Measurements from ENCODE around the gene ANGEL1. TPM values are rescaled to one million over a fixed set of nuclear protein-coding genes. Genes with fewer than 3 reads are reported as not detected.

Gene ANGEL1
- 10 to 100 TPM; 17.0 to 19.8 TPM for total RNA-seq

- intact Hi-C loops (cut with micrococcal nuclease) = loop anchor here (1.0 to 2.0 kb wide), 4 partner anchors 32 to 662 kb away; partner anchors contain the start of genes CIPC, GPATCH2L and GSTZ1
- Mint-ChIP-seq H3K27me3 (ENCODE audit: low read depth) (no peaks in the 10 kb centered on the region), H3K36me3 (ENCODE audit: low read depth) (peaks cover 7% of the 10 kb centered on the region)
Measured at GRCh38 chr14:76812422-76813383, at the start of gene ANGEL1. Gene ANGEL1 (minus strand): TSS chr14:76812882. CDS start chr14:76812827, 55 bp downstream.

GRCh38 chr14:76861574-76862255 is 49.0 kb upstream of the ANGEL1 start:
- no peaks in the 10 kb centered on the region for H3K36me3 Mint-ChIP-seq (ENCODE audit: low read depth)
- H3K27ac Mint-ChIP-seq = no peak overlapping the region
- CTCF ChIA-PET = interaction anchor here (1.0 to 1.8 kb wide), 4 partner anchors 11 to 228 kb away, joined by 3 to 8 read pairs (median 6); no protein-coding TSS in a partner anchor
- no peak overlapping the region for H3K4me3 Mint-ChIP-seq
- H3K4me1 Mint-ChIP-seq (ENCODE audit: low read depth) = peaks cover 21% of the 10 kb centered on the region
- H3K27me3 Mint-ChIP-seq (ENCODE audit: low read depth) = no peaks in the 10 kb centered on the region
- no peak for DNase-seq
- intact Hi-C loops (cut with micrococcal nuclease) = no loop called here
- no peaks in the 10 kb centered on the region for H3K9me3 Mint-ChIP-seq

More at GRCh38 chr14:76812422-76813383, at the start of gene ANGEL1:
- DNase-seq = peak; percentile 97
- CTCF ChIA-PET = interaction anchor here (0.6 to 2.9 kb wide), 6 partner anchors 11 to 105 kb away, joined by 4 to 20 read pairs (median 5); no protein-coding TSS in a partner anchor
- H3K9me3 Mint-ChIP-seq = no peaks in the 10 kb centered on the region
- peak within 1 kb of the TSS; percentile 81 for H3K27ac Mint-ChIP-seq
- H3K4me3 Mint-ChIP-seq = peak within 1 kb of the TSS; percentile 91
- peaks cover 24% of the 10 kb centered on the region for H3K4me1 Mint-ChIP-seq (ENCODE audit: low read depth)

GRCh38 chr14:76856769-76857168 is 44.1 kb upstream of the ANGEL1 start:
- intact Hi-C loops (cut with micrococcal nuclease) = no loop called here
- no peaks in the 10 kb centered on the region for H3K9me3 Mint-ChIP-seq
- H3K27ac Mint-ChIP-seq = no peak overlapping the region
- H3K4me3 Mint-ChIP-seq = no peak overlapping the region
- H3K36me3 Mint-ChIP-seq (ENCODE audit: low read depth) = no peaks in the 10 kb centered on the region
- H3K27me3 Mint-ChIP-seq (ENCODE audit: low read depth) = no peaks in the 10 kb centered on the region
- DNase-seq = no peak
- no peaks in the 10 kb centered on the region for H3K4me1 Mint-ChIP-seq (ENCODE audit: low read depth)
- CTCF ChIA-PET = interaction anchor here (1.5 kb wide), 1 partner anchor 214 kb away, joined by 6 read pairs; no protein-coding TSS in a partner anchor

GRCh38 chr14:76855066-76855465 is 42.4 kb upstream of the ANGEL1 start:
- Mint-ChIP-seq H3K27ac (no peak overlapping the region), H3K4me1 (ENCODE audit: low read depth) (no peaks in the 10 kb centered on the region), H3K36me3 (ENCODE audit: low read depth) (no peaks in the 10 kb centered on the region), H3K27me3 (ENCODE audit: low read depth) (no peaks in the 10 kb centered on the region), H3K4me3 (no peak overlapping the region), H3K9me3 (no peaks in the 10 kb centered on the region)
- no peak for DNase-seq
- intact Hi-C loops (cut with micrococcal nuclease) = no loop called here
- CTCF ChIA-PET = interaction anchor here (1.0 to 1.5 kb wide), 2 partner anchors 31 to 216 kb away, joined by 4 to 6 read pairs; no protein-coding TSS in a partner anchor

- intact Hi-C loops (cut with micrococcal nuclease) = no loop called here
- H3K27ac Mint-ChIP-seq = no peak overlapping the region
- CTCF ChIA-PET = interaction anchor here (0.6 to 1.1 kb wide), 3 partner anchors 20 to 220 kb away, joined by 3 read pairs; no protein-coding TSS in a partner anchor
- H3K36me3 Mint-ChIP-seq (ENCODE audit: low read depth) = no peaks in the 10 kb centered on the region
- H3K4me3 Mint-ChIP-seq = no peak overlapping the region
- no peak for DNase-seq
- H3K4me1 Mint-ChIP-seq (ENCODE audit: low read depth) = peaks cover 8% of the 10 kb centered on the region
- no peaks in the 10 kb centered on the region for H3K27me3 Mint-ChIP-seq (ENCODE audit: low read depth)
- no peaks in the 10 kb centered on the region for H3K9me3 Mint-ChIP-seq
Measured at GRCh38 chr14:76848879-76849278, 36.2 kb upstream of the ANGEL1 start.

- intact Hi-C loops (cut with micrococcal nuclease) = no loop called here
- DNase-seq = no peak
- Mint-ChIP-seq H3K27me3 (ENCODE audit: low read depth) (no peaks in the 10 kb centered on the region), H3K27ac (no peak overlapping the region), H3K36me3 (ENCODE audit: low read depth) (no peaks in the 10 kb centered on the region), H3K9me3 (no peaks in the 10 kb centered on the region), H3K4me3 (no peak overlapping the region), H3K4me1 (ENCODE audit: low read depth) (peaks cover 8% of the 10 kb centered on the region)
- CTCF ChIA-PET = interaction anchor here (0.8 to 1.6 kb wide), 3 partner anchors 29 to 135 kb away, joined by 3 to 7 read pairs (median 5); no protein-coding TSS in a partner anchor
Measured at GRCh38 chr14:76846331-76847047, 33.8 kb upstream of the ANGEL1 start.

- H3K9me3 Mint-ChIP-seq = no peaks in the 10 kb centered on the region
- CTCF ChIA-PET = interaction anchor here (1.3 kb wide), 1 partner anchor 29 kb away, joined by 3 read pairs; no protein-coding TSS in a partner anchor
- peak overlapping the region; percentile 72 for H3K27ac Mint-ChIP-seq
- intact Hi-C loops (cut with micrococcal nuclease) = loop anchor here (1.0 kb wide), 1 partner anchor 31 kb away; no protein-coding TSS in a partner anchor
- DNase-seq = peak; percentile 86
- no peaks in the 10 kb centered on the region for H3K36me3 Mint-ChIP-seq (ENCODE audit: low read depth)
- no peaks in the 10 kb centered on the region for H3K27me3 Mint-ChIP-seq (ENCODE audit: low read depth)
- H3K4me1 Mint-ChIP-seq (ENCODE audit: low read depth) = peaks cover 8% of the 10 kb centered on the region
- H3K4me3 Mint-ChIP-seq = peak overlapping the region; percentile 32
Measured at GRCh38 chr14:76844223-76844622, 31.5 kb upstream of the ANGEL1 start.

- no peak for DNase-seq
- Mint-ChIP-seq H3K27me3 (ENCODE audit: low read depth) (no peaks in the 10 kb centered on the region), H3K4me1 (ENCODE audit: low read depth) (peaks cover 8% of the 10 kb centered on the region), H3K9me3 (no peaks in the 10 kb centered on the region), H3K27ac (no peak overlapping the region), H3K4me3 (no peak overlapping the region), H3K36me3 (ENCODE audit: low read depth) (no peaks in the 10 kb centered on the region)
- intact Hi-C loops (cut with micrococcal nuclease) = no loop called here
- CTCF ChIA-PET = interaction anchor here (1.0 to 1.2 kb wide), 3 partner anchors 33 to 226 kb away, joined by 3 read pairs; no protein-coding TSS in a partner anchor
Measured at GRCh38 chr14:76842414-76842813, 29.7 kb upstream of the ANGEL1 start.

- Mint-ChIP-seq H3K4me1 (ENCODE audit: low read depth) (no peaks in the 10 kb centered on the region), H3K9me3 (no peaks in the 10 kb centered on the region), H3K27me3 (ENCODE audit: low read depth) (no peaks in the 10 kb centered on the region), H3K36me3 (ENCODE audit: low read depth) (no peaks in the 10 kb centered on the region), H3K27ac (no peak overlapping the region), H3K4me3 (no peak overlapping the region)
- CTCF ChIA-PET = no interaction called here
- DNase-seq = no peak
- intact Hi-C loops (cut with micrococcal nuclease) = no loop called here
Measured at GRCh38 chr14:76837524-76837923, 24.8 kb upstream of the ANGEL1 start.

GRCh38 chr14:76836029-76836630 is 23.4 kb upstream of the ANGEL1 start:
- CTCF ChIA-PET = no interaction called here
- intact Hi-C loops (cut with micrococcal nuclease) = no loop called here
- Mint-ChIP-seq H3K27me3 (ENCODE audit: low read depth) (no peaks in the 10 kb centered on the region), H3K9me3 (no peaks in the 10 kb centered on the region), H3K36me3 (ENCODE audit: low read depth) (no peaks in the 10 kb centered on the region), H3K4me1 (ENCODE audit: low read depth) (no peaks in the 10 kb centered on the region), H3K4me3 (no peak overlapping the region), H3K27ac (no peak overlapping the region)
- no peak for DNase-seq

GRCh38 chr14:76834241-76834661 is 21.6 kb upstream of the ANGEL1 start:
- no peak for DNase-seq
- H3K27me3 Mint-ChIP-seq (ENCODE audit: low read depth) = no peaks in the 10 kb centered on the region

More at GRCh38 chr14:76834241-76834661, 21.6 kb upstream of the ANGEL1 start:
- H3K36me3 Mint-ChIP-seq (ENCODE audit: low read depth) = no peaks in the 10 kb centered on the region
- no peaks in the 10 kb centered on the region for H3K4me1 Mint-ChIP-seq (ENCODE audit: low read depth)
- H3K4me3 Mint-ChIP-seq = no peak overlapping the region
- H3K27ac Mint-ChIP-seq = no peak overlapping the region
- no peaks in the 10 kb centered on the region for H3K9me3 Mint-ChIP-seq
- intact Hi-C loops (cut with micrococcal nuclease) = no loop called here
- CTCF ChIA-PET = no interaction called here
